Stomach (tissue), 4 donors: Measurements from ENCODE around the gene OLFM4.

Source experiments
- CTCF ChIP-seq, 7 experiments: fragments of 450-650 bp in 4 of 7; fragments of 200-600 bp in 3 of 7; sonication (generic) in 3 of 7; IDR thresholded peaks; one replicate each; pipeline ENCODE4 v1.5.1; 2016 to 2019; ENCODE audit warnings: antibody characterized with exemption in 7 of 7, control low read depth in 2 of 7, mild to moderate bottlenecking in 1 of 7
- POLR2A ChIP-seq, 4 donors: fragments of 450-650 bp; IDR thresholded peaks; one replicate each; pipeline ENCODE4 v1.6.1; 2016; ENCODE audit warnings: antibody characterized with exemption in 4 of 4, control low read depth in 2 of 4, mild to moderate bottlenecking in 1 of 4, moderate library complexity in 1 of 4
- POLR2AphosphoS5 ChIP-seq, 3 donors: sonication (generic); formaldehyde crosslinking; IDR thresholded peaks; one replicate each; pipeline ENCODE4 v1.6.1; 2016; ENCODE audit warnings: antibody characterized with exemption in 3 of 3

GRCh38 chr13:52994051-52994450 lies 34.6 kb upstream of the OLFM4 start:
- no peak for TF ChIP-seq CTCF (IDR thresholded peaks at IDR 0.05)
- TF ChIP-seq POLR2AphosphoS5 (IDR thresholded peaks at IDR 0.05), result no peak
- no peak for TF ChIP-seq POLR2A (IDR thresholded peaks at IDR 0.05)
